D721Med (cell line): Measurements from ENCODE around the gene AP1G1.

Experiments used
- DNase-seq: peaks from one replicate; pipeline ENCODE4 v3.0.0; 2011; ENCODE audit warnings: low spot score; ENCODE audit not compliant: insufficient read length
- FAIRE-seq: peaks from 2 replicates; lab custom pipeline; 2011; peaks lifted over from hg19 to GRCh38; lab: Jason Lieb, UNC
- TF ChIP-seq, protein P1 (sequence below): IDR thresholded peaks from 2 replicates; pipeline ENCODE4 v1.5.1; 2012; ENCODE audit warnings: mild to moderate bottlenecking, control low read depth; ENCODE audit not compliant: insufficient read depth; ENCODE audit errors: missing control alignments

Gene AP1G1

DNA sequence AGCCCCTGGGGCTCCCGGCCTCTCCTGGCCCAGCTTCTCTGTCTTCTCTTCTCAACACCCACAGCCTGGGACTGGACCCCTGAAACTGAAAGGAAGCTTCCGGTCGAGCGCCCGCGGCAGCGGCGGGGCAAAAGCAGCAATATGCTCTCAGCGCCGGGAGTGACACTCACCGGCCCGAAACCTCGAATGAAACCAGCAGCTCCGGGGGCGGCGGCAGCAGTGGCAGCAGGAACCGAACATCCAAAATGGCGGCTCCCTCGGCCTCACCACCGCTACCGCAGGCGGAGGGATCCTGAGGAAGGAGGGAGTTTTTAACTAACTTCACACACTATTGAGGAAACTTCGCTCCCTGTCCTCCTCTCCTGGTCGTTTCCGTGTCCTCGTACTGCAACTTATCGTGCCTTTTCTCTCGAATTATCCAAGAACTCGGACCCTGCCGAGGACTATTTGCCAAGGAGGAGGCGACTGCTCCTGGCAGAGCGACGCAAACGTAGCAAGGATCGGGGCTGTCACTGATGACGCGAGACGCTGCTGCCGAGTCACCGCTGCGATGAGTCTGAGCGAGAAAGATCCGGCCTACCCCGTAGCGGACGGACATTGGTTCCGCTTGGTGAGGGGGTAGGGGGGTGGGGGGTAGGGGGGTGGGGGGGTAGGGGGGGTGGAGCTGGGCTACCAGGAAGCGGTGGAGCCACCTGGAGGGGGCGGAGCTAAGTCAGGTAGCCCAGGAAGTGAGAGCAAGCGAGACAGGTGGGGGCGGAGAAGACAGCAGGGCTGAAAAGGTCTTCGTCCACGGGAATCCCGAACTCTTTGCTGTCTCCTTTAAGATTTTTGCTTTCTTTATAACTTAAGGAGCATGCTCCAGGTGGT lies at the start of gene AP1G1:
AP1G1 (minus strand) TSS at position 242 of the 867 bp plus-strand sequence. CDS start 19,355 bp downstream, outside the sequence.
- peak; percentile 33 for DNase-seq
- no peak for FAIRE-seq
- TF ChIP-seq, protein P1, sequence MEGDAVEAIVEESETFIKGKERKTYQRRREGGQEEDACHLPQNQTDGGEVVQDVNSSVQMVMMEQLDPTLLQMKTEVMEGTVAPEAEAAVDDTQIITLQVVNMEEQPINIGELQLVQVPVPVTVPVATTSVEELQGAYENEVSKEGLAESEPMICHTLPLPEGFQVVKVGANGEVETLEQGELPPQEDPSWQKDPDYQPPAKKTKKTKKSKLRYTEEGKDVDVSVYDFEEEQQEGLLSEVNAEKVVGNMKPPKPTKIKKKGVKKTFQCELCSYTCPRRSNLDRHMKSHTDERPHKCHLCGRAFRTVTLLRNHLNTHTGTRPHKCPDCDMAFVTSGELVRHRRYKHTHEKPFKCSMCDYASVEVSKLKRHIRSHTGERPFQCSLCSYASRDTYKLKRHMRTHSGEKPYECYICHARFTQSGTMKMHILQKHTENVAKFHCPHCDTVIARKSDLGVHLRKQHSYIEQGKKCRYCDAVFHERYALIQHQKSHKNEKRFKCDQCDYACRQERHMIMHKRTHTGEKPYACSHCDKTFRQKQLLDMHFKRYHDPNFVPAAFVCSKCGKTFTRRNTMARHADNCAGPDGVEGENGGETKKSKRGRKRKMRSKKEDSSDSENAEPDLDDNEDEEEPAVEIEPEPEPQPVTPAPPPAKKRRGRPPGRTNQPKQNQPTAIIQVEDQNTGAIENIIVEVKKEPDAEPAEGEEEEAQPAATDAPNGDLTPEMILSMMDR: no peak

DNA sequence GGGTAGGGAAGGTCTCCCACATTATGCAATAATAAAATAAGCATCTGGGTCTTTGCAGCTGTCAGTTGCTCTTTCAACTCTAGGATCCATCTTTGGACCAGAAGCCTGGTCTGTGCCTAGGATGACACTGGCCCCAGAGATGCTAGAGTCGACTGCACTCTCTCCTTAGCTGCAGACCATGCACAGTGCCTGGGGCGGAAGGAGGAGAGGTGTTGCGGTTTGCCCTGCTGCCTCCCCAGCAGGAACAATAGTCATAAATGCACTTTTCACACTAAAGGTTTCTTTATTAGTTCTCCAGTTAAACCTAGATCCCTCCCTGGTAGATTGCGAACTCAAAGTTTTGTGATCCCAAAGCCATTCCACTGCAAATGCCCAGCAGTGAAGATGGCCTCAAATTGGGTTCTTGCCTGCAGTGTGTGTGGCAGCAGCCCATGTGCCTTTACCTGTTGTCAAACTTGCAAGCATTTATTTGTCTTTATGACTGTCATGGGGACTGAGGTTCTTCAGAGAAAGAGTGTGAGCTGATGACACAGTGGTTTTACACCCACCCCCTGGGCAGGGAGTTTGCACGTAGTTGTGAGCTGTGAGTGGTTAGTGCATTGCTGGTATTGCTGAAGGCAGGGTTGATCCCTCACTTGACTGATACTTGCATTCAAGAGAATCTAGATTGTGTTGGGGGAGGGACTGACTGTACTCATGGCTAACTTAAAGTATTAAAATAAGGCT lies 47.5 kb upstream of the AP1G1 start:
- DNase-seq (no peak), FAIRE-seq (no peak)
- TF ChIP-seq, protein P1: no peak

DNA sequence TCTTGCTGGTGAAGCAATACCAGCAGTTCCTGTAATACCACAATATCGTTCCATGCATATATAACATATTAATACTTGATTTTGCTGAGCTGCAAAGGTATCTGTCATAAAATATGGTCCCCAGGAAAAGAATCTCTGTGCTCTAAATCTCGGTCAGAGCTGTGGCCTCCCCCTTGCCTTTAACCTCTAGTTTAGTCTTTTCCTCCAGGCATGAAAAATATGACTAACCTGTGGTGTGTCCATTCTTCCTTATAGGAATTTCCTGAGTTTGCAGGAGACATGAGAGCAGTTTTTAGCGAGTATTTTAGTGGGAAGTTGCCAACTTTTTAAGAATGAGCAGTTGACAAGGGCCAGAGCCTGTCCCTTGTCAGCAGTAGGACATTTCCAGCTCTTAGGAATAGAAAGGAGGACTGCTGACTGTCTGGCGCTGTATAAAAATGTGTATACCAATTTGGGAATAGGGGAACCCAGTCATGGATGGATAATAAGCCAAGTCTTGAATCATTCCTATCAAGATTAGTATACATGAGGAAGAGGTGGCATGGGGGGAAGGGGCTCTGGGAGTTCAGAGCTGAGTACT lies 45.8 kb upstream of the AP1G1 start:
- DNase-seq: no peak
- TF ChIP-seq, protein P1: no peak
- FAIRE-seq: no peak

DNA sequence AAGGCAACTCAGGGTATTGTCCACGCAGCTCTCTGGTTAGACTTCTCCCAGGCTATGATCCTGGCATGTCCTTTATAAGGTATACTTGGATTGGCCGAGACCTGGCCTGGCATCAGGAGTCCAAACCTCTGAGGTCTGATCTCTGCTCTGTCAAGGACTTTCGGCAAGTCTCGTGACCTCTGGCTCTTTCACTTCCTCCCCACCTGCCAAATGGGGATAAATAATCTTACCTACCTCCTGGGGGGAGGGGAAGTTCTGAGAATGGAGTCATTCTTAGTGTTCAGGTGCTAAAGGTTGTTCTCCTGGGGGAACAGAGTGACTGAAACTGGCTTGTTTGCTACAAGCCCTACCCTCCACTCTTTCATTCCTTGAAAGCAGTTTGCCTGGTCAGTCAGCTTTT lies 44.8 kb upstream of the AP1G1 start:
- TF ChIP-seq, protein P1: no peak
- FAIRE-seq (no peak), DNase-seq (no peak)

DNA sequence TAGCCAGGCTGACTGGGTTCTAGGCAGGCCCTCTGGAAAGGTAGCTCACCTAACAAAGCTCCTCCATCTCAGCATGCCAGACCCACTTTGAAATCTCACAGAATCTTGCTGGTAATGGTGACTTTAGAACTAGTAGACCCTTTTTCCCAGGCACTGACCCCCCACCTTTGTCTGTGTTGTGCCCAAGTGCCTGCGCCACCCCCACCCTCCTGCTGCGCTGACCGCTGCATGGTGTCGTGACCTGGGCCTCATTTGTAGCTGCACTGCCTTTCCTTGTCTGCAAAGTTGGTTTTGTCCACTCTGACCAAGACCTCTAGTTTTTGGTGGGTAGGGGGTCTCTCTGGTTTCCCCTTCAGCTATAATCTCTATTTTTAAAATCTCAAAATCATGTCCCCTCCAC lies 43.9 kb upstream of the AP1G1 start:
- DNase-seq (no peak), FAIRE-seq (no peak)
- TF ChIP-seq, protein P1: no peak

DNA sequence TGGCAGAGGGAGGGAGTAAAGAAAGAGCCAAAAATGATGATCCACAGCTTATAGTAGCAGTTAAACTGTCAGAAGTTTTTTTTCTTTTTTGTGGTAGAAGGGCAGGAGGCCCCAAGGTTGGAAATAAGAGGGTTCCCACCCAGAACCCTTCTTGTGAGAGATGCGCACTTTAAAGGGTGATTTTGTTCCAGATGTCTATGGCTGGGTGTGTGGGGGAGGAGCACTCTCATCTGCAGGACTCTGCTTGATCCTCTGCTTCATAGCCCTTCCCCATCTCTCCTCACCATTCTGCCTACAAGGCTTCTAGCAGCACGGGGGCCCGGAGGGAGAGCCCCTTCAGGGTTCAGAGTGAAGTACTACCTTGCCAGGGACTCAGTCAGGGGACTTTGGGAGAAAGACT lies 43.5 kb upstream of the AP1G1 start:
- DNase-seq: no peak
- no peak for FAIRE-seq
- TF ChIP-seq, protein P1: no peak
